Measurements from ENCODE around the gene ABCB9. TPM values are rescaled to one million over a fixed set of nuclear protein-coding genes. Genes with fewer than 3 reads are reported as not detected.

ABCB9 gene
- total and polyA plus RNA-seq, 2 donors (not counting 1 experiment from before 2014, with no cell fraction given): 2.1 to 3.7 TPM

GRCh38 chr12:122939125-122939524, 27.1 kb downstream of the ABCB9 start:
- no peak overlapping the region for H3K4me3 Mint-ChIP-seq
- peaks cover 0 to 5% (median 0%) of the 10 kb centered on the region in 3 donors for H3K9me3 ChIP-seq (ENCODE audit: control extremely low read depth in 1 of 3, control insufficient read depth in 2 of 3, insufficient read depth in 1 of 3, low read length in 2 of 3)
- H3K9me3 Mint-ChIP-seq (ENCODE audit: insufficient read depth): no peaks in the 10 kb centered on the region
- H2AFZ ChIP-seq (ENCODE audit: insufficient read depth, low read depth, low read length, poor library complexity, severe bottlenecking): no peak overlapping the region
- ChIA-PET CTCF (interaction anchor here (2.5 kb wide), 1 partner anchor 79 kb away, joined by 6 read pairs; no protein-coding TSS in a partner anchor), POLR2A (no interaction called here)
- H3K27ac Mint-ChIP-seq: no peak overlapping the region
- 86% methylated on average over 4 of the region's 4 CpGs for WGBS (ENCODE audit: insufficient coverage)
- no peak overlapping the region for H3K4me3 ChIP-seq (ENCODE audit: control extremely low read depth in 1 of 5, extremely low read depth in 1 of 5, insufficient read depth in 1 of 5, low read depth in 2 of 5, low read length in 4 of 5)
- H3K27ac ChIP-seq (ENCODE audit: low read length in 2 of 2): no peak overlapping the region
- TF ChIP-seq CTCF (IDR thresholded peaks at IDR 0.05): no peak
- TF ChIP-seq EZH2 (IDR thresholded peaks at IDR 0.05; ENCODE audit: borderline replicate concordance, insufficient read depth, low read depth, low read length, poor library complexity, severe bottlenecking): no peak
- no peak for ATAC-seq (ENCODE audit: low read depth)
- H3K79me2 ChIP-seq (ENCODE audit: control insufficient read depth, insufficient read depth, low read length): no peaks in the 10 kb centered on the region
- H3K4me1 ChIP-seq (ENCODE audit: control insufficient read depth in 2 of 2, insufficient read depth in 2 of 2, low read length in 2 of 2): peaks cover 16 to 27% of the 10 kb centered on the region in 2 donors
- H3K9ac ChIP-seq (ENCODE audit: low read length): no peak overlapping the region
- no peaks in the 10 kb centered on the region for H3K27me3 Mint-ChIP-seq
- no peaks in the 10 kb centered on the region for H3K36me3 ChIP-seq (replicated peaks in 1 of 2; ENCODE audit: control extremely low read depth in 1 of 2, control insufficient read depth in 1 of 2, extremely low read depth in 1 of 2, insufficient read depth in 2 of 2, low read length in 1 of 2)
- DNase-seq: no peak
- H3K4me1 Mint-ChIP-seq: peaks cover 20% of the 10 kb centered on the region
- no peak overlapping the region for H3K4me2 ChIP-seq (replicated peaks; ENCODE audit: low read depth, low read length, poor library complexity, severe bottlenecking)
- H3K27me3 ChIP-seq (replicated peaks in 1 of 4; ENCODE audit: control extremely low read depth in 1 of 4, control insufficient read depth in 3 of 4, insufficient read depth in 4 of 4, low read length in 3 of 4): no peaks in the 10 kb centered on the region
- intact Hi-C loops (cut with micrococcal nuclease): no loop called here
- no peaks in the 10 kb centered on the region for H4K20me1 ChIP-seq (ENCODE audit: control insufficient read depth, insufficient read depth, low read length, poor library complexity, severe bottlenecking)

- peaks cover 0 to 5% (median 0%) of the 10 kb centered on the region in 3 donors for H3K9me3 ChIP-seq (ENCODE audit: control extremely low read depth in 1 of 3, control insufficient read depth in 2 of 3, insufficient read depth in 1 of 3, low read length in 2 of 3)
- peaks cover 12% of the 10 kb centered on the region for H3K4me1 Mint-ChIP-seq
- no peak overlapping the region for H3K4me3 Mint-ChIP-seq
- H2AFZ ChIP-seq (ENCODE audit: insufficient read depth, low read depth, low read length, poor library complexity, severe bottlenecking): no peak overlapping the region
- POLR2A ChIA-PET: no interaction called here
- no peaks in the 10 kb centered on the region for H3K36me3 ChIP-seq (replicated peaks in 1 of 2; ENCODE audit: control extremely low read depth in 1 of 2, control insufficient read depth in 1 of 2, extremely low read depth in 1 of 2, insufficient read depth in 2 of 2, low read length in 1 of 2)
- no peaks in the 10 kb centered on the region for H3K9me3 Mint-ChIP-seq (ENCODE audit: insufficient read depth)
- WGBS (ENCODE audit: insufficient coverage): 100% methylated on average over 1 of the region's 3 CpGs
- no peaks in the 10 kb centered on the region for H3K79me2 ChIP-seq (ENCODE audit: control insufficient read depth, insufficient read depth, low read length)
- intact Hi-C loops (cut with micrococcal nuclease): no loop called here
- DNase-seq (no peak), ATAC-seq (ENCODE audit: low read depth) (no peak)
- H3K4me3 ChIP-seq (ENCODE audit: control extremely low read depth in 1 of 5, extremely low read depth in 1 of 5, insufficient read depth in 1 of 5, low read depth in 2 of 5, low read length in 4 of 5): no peak overlapping the region
- H4K20me1 ChIP-seq (ENCODE audit: control insufficient read depth, insufficient read depth, low read length, poor library complexity, severe bottlenecking): no peaks in the 10 kb centered on the region
- H3K4me1 ChIP-seq (ENCODE audit: control insufficient read depth in 2 of 2, insufficient read depth in 2 of 2, low read length in 2 of 2): peaks cover 10 to 20% of the 10 kb centered on the region in 2 donors
- no peak overlapping the region for H3K27ac Mint-ChIP-seq
- no peak overlapping the region for H3K9ac ChIP-seq (ENCODE audit: low read length)
- TF ChIP-seq EZH2 (IDR thresholded peaks at IDR 0.05; ENCODE audit: borderline replicate concordance, insufficient read depth, low read depth, low read length, poor library complexity, severe bottlenecking) (no peak), CTCF (IDR thresholded peaks at IDR 0.05) (no peak)
- no peaks in the 10 kb centered on the region for H3K27me3 Mint-ChIP-seq
- no peak overlapping the region for H3K4me2 ChIP-seq (replicated peaks; ENCODE audit: low read depth, low read length, poor library complexity, severe bottlenecking)
- no peak overlapping the region for H3K27ac ChIP-seq (ENCODE audit: low read length in 2 of 2)
- no peaks in the 10 kb centered on the region for H3K27me3 ChIP-seq (replicated peaks in 1 of 4; ENCODE audit: control extremely low read depth in 1 of 4, control insufficient read depth in 3 of 4, insufficient read depth in 4 of 4, low read length in 3 of 4)
- CTCF ChIA-PET: interaction anchor here (0.6 to 2.5 kb wide), 2 partner anchors 77 to 1127 kb away, joined by 3 to 6 read pairs; no protein-coding TSS in a partner anchor
These were observed 28.6 kb downstream of the ABCB9 start for GRCh38 chr12:122937622-122938091.

All from B cell (primary cell).